Measurements from ENCODE around the gene SKI.

The SKI gene

DNA sequence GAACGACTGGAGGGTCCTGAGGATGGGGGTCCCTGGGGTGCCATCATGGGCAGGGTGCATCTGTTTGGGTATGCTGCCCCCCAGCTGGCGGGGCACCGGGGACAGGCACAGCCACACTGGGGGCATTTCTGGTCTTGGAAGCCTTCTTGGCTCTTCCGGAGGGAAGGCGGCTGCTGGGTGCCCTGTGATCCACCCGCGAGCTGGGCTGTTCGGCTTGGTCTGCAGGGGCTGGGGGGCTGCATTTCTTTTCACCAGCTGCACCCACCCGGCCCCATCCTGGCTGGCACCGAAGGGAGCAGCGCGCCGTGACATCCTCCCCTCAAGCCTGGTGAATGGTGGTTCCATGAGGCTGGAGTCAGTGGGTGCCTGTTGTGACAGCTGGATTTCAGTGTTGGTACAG is 45.7 kb upstream of the SKI start:
- DNase-seq = no peak
- ChIA-PET POLR2A (no interaction called here), CTCF (interaction anchor here (0.7 to 1.5 kb wide), 2 partner anchors 9 to 18 kb away, joined by 3 to 4 read pairs; no protein-coding TSS in a partner anchor)
- Histone ChIP-seq H3K4me3 (ENCODE audit: control insufficient read depth in 1 of 7, extremely low read depth in 1 of 7, insufficient read depth in 4 of 7, low read depth in 2 of 7, low read length in 6 of 7) (no peak overlapping the region), H3K4me1 (ENCODE audit: control extremely low read depth in 1 of 4, control insufficient read depth in 4 of 4, insufficient read depth in 4 of 4, low read length in 3 of 4) (peaks cover 0 to 5% (median 0%) of the 10 kb centered on the region in 4 experiments), H3K36me3 (ENCODE audit: control insufficient read depth in 4 of 4, insufficient read depth in 4 of 4, low read length in 3 of 4) (peaks cover 0 to 48% (median 9%) of the 10 kb centered on the region in 4 experiments), H3K27me3 (replicated peaks in 2 of 5; ENCODE audit: control insufficient read depth in 4 of 5, insufficient read depth in 5 of 5, low read length in 4 of 5) (no peaks in the 10 kb centered on the region), H3K9me3 (ENCODE audit: control extremely low read depth in 1 of 5, control insufficient read depth in 4 of 5, insufficient read depth in 2 of 5, low read depth in 1 of 5, low read length in 4 of 5) (no peaks in the 10 kb centered on the region), H3K27ac (ENCODE audit: insufficient read depth in 1 of 2, low read depth in 1 of 2, low read length in 2 of 2, poor library complexity in 1 of 2, severe bottlenecking in 2 of 2) (no peak overlapping the region)
- WGBS (ENCODE audit: insufficient coverage) = over 99% methylated on average over 12 of the region's 13 CpGs

GRCh38 chr1:2183937-2184334 is 44.2 kb upstream of the SKI start:
- POLR2A ChIA-PET = no interaction called here
- Histone ChIP-seq H3K4me1 (ENCODE audit: control extremely low read depth in 1 of 4, control insufficient read depth in 4 of 4, insufficient read depth in 4 of 4, low read length in 3 of 4) (peaks cover 0 to 5% (median under 1%) of the 10 kb centered on the region in 4 experiments), H3K4me3 (ENCODE audit: control insufficient read depth in 1 of 7, extremely low read depth in 1 of 7, insufficient read depth in 4 of 7, low read depth in 2 of 7, low read length in 6 of 7) (no peak overlapping the region), H3K27me3 (replicated peaks in 2 of 5; ENCODE audit: control insufficient read depth in 4 of 5, insufficient read depth in 5 of 5, low read length in 4 of 5) (no peaks in the 10 kb centered on the region), H3K36me3 (ENCODE audit: control insufficient read depth in 4 of 4, insufficient read depth in 4 of 4, low read length in 3 of 4) (peaks cover 0 to 41% (median 9%) of the 10 kb centered on the region in 4 experiments), H3K9me3 (ENCODE audit: control extremely low read depth in 1 of 5, control insufficient read depth in 4 of 5, insufficient read depth in 2 of 5, low read depth in 1 of 5, low read length in 4 of 5) (no peaks in the 10 kb centered on the region), H3K27ac (ENCODE audit: insufficient read depth in 1 of 2, low read depth in 1 of 2, low read length in 2 of 2, poor library complexity in 1 of 2, severe bottlenecking in 2 of 2) (no peak overlapping the region)
- CTCF ChIA-PET = interaction anchor here (2.8 kb wide), 1 partner anchor 9 kb away, joined by 10 read pairs; no protein-coding TSS in a partner anchor
- DNase-seq = no peak
- 97% methylated on average over 15 of the region's 15 CpGs for WGBS (ENCODE audit: insufficient coverage)

- no peak for DNase-seq
- H3K36me3 ChIP-seq (ENCODE audit: control insufficient read depth in 4 of 4, insufficient read depth in 4 of 4, low read length in 3 of 4) = peaks cover 0 to 40% (median 7%) of the 10 kb centered on the region in 4 experiments
- H3K27me3 ChIP-seq (replicated peaks in 2 of 5; ENCODE audit: control insufficient read depth in 4 of 5, insufficient read depth in 5 of 5, low read length in 4 of 5) = no peaks in the 10 kb centered on the region
- H3K4me3 ChIP-seq (ENCODE audit: control insufficient read depth in 1 of 7, extremely low read depth in 1 of 7, insufficient read depth in 4 of 7, low read depth in 2 of 7, low read length in 6 of 7) = no peak overlapping the region
- peaks cover 0 to 10% (median 3%) of the 10 kb centered on the region in 4 experiments for H3K4me1 ChIP-seq (ENCODE audit: control extremely low read depth in 1 of 4, control insufficient read depth in 4 of 4, insufficient read depth in 4 of 4, low read length in 3 of 4)
- H3K27ac ChIP-seq (ENCODE audit: insufficient read depth in 1 of 2, low read depth in 1 of 2, low read length in 2 of 2, poor library complexity in 1 of 2, severe bottlenecking in 2 of 2) = no peak overlapping the region
- ChIA-PET CTCF (interaction anchor here (1.6 to 2.8 kb wide), 2 partner anchors 10 to 197 kb away, joined by 4 to 10 read pairs; no protein-coding TSS in a partner anchor), POLR2A (no interaction called here)
- no peaks in the 10 kb centered on the region for H3K9me3 ChIP-seq (ENCODE audit: control extremely low read depth in 1 of 5, control insufficient read depth in 4 of 5, insufficient read depth in 2 of 5, low read depth in 1 of 5, low read length in 4 of 5)
- WGBS (ENCODE audit: insufficient coverage) = 95% methylated on average over 18 of the region's 18 CpGs
Observed at GRCh38 chr1:2184531-2184930, 43.6 kb upstream of the SKI start.

GRCh38 chr1:2184934-2185333 is 43.2 kb upstream of the SKI start:
- peaks cover 0 to 40% (median 7%) of the 10 kb centered on the region in 4 experiments for H3K36me3 ChIP-seq (ENCODE audit: control insufficient read depth in 4 of 4, insufficient read depth in 4 of 4, low read length in 3 of 4)
- no peak for DNase-seq
- CTCF ChIA-PET = interaction anchor here (1.6 to 2.8 kb wide), 2 partner anchors 10 to 197 kb away, joined by 4 to 10 read pairs; no protein-coding TSS in a partner anchor
- no peaks in the 10 kb centered on the region for H3K27me3 ChIP-seq (replicated peaks in 2 of 5; ENCODE audit: control insufficient read depth in 4 of 5, insufficient read depth in 5 of 5, low read length in 4 of 5)
- H3K4me3 ChIP-seq (ENCODE audit: control insufficient read depth in 1 of 7, extremely low read depth in 1 of 7, insufficient read depth in 4 of 7, low read depth in 2 of 7, low read length in 6 of 7) = no peak overlapping the region
- no peaks in the 10 kb centered on the region for H3K9me3 ChIP-seq (ENCODE audit: control extremely low read depth in 1 of 5, control insufficient read depth in 4 of 5, insufficient read depth in 2 of 5, low read depth in 1 of 5, low read length in 4 of 5)
- no peak overlapping the region for H3K27ac ChIP-seq (ENCODE audit: insufficient read depth in 1 of 2, low read depth in 1 of 2, low read length in 2 of 2, poor library complexity in 1 of 2, severe bottlenecking in 2 of 2)
- peaks cover 0 to 13% (median 7%) of the 10 kb centered on the region in 4 experiments for H3K4me1 ChIP-seq (ENCODE audit: control extremely low read depth in 1 of 4, control insufficient read depth in 4 of 4, insufficient read depth in 4 of 4, low read length in 3 of 4)
- 97% methylated on average over 30 of the region's 33 CpGs for WGBS (ENCODE audit: insufficient coverage)
- POLR2A ChIA-PET = no interaction called here

- Histone ChIP-seq H3K36me3 (ENCODE audit: control insufficient read depth in 4 of 4, insufficient read depth in 4 of 4, low read length in 3 of 4) (peaks cover 0 to 32% (median 5%) of the 10 kb centered on the region in 4 experiments), H3K4me1 (ENCODE audit: control extremely low read depth in 1 of 4, control insufficient read depth in 4 of 4, insufficient read depth in 4 of 4, low read length in 3 of 4) (peaks cover 0 to 14% (median 10%) of the 10 kb centered on the region in 4 experiments), H3K27me3 (replicated peaks in 2 of 5; ENCODE audit: control insufficient read depth in 4 of 5, insufficient read depth in 5 of 5, low read length in 4 of 5) (no peaks in the 10 kb centered on the region), H3K27ac (ENCODE audit: insufficient read depth in 1 of 2, low read depth in 1 of 2, low read length in 2 of 2, poor library complexity in 1 of 2, severe bottlenecking in 2 of 2) (no peak overlapping the region), H3K9me3 (ENCODE audit: control extremely low read depth in 1 of 5, control insufficient read depth in 4 of 5, insufficient read depth in 2 of 5, low read depth in 1 of 5, low read length in 4 of 5) (no peaks in the 10 kb centered on the region), H3K4me3 (ENCODE audit: control insufficient read depth in 1 of 7, extremely low read depth in 1 of 7, insufficient read depth in 4 of 7, low read depth in 2 of 7, low read length in 6 of 7) (no peak overlapping the region)
- no peak for DNase-seq
- ChIA-PET POLR2A (no interaction called here), CTCF (interaction anchor here (1.6 to 2.8 kb wide), 2 partner anchors 11 to 196 kb away, joined by 4 to 10 read pairs; no protein-coding TSS in a partner anchor)
- WGBS (ENCODE audit: insufficient coverage) = 96% methylated on average over 34 of the region's 38 CpGs
Observed at GRCh38 chr1:2185880-2186855, 42.0 kb upstream of the SKI start.

- 100% methylated on average over 9 of the region's 9 CpGs for whole genome bisulfite sequencing (ENCODE audit: insufficient coverage)
- ChIA-PET POLR2A (no interaction called here), CTCF (interaction anchor here (1.1 kb wide), 1 partner anchor 13 kb away, joined by 3 read pairs; no protein-coding TSS in a partner anchor)
- no peak for DNase-seq
- Histone ChIP-seq H3K4me3 (ENCODE audit: control insufficient read depth in 1 of 7, extremely low read depth in 1 of 7, insufficient read depth in 4 of 7, low read depth in 2 of 7, low read length in 6 of 7) (no peak overlapping the region), H3K27me3 (replicated peaks in 2 of 5; ENCODE audit: control insufficient read depth in 4 of 5, insufficient read depth in 5 of 5, low read length in 4 of 5) (no peaks in the 10 kb centered on the region), H3K27ac (ENCODE audit: insufficient read depth in 1 of 2, low read depth in 1 of 2, low read length in 2 of 2, poor library complexity in 1 of 2, severe bottlenecking in 2 of 2) (no peak overlapping the region), H3K36me3 (ENCODE audit: control insufficient read depth in 4 of 4, insufficient read depth in 4 of 4, low read length in 3 of 4) (peaks cover 0 to 31% (median 5%) of the 10 kb centered on the region in 4 experiments), H3K9me3 (ENCODE audit: control extremely low read depth in 1 of 5, control insufficient read depth in 4 of 5, insufficient read depth in 2 of 5, low read depth in 1 of 5, low read length in 4 of 5) (no peaks in the 10 kb centered on the region), H3K4me1 (ENCODE audit: control extremely low read depth in 1 of 4, control insufficient read depth in 4 of 4, insufficient read depth in 4 of 4, low read length in 3 of 4) (peaks cover 0 to 14% (median 10%) of the 10 kb centered on the region in 4 experiments)
Observed at GRCh38 chr1:2186901-2187300, 41.2 kb upstream of the SKI start.

- H3K36me3 ChIP-seq (ENCODE audit: control insufficient read depth in 4 of 4, insufficient read depth in 4 of 4, low read length in 3 of 4) = peaks cover 0 to 32% (median 4%) of the 10 kb centered on the region in 4 experiments
- ChIA-PET POLR2A (no interaction called here), CTCF (interaction anchor here (1.0 to 1.1 kb wide), 2 partner anchors 13 to 128 kb away, joined by 3 read pairs; no protein-coding TSS in a partner anchor)
- WGBS (ENCODE audit: insufficient coverage) = 96% methylated on average over 13 of the region's 13 CpGs
- no peaks in the 10 kb centered on the region for H3K27me3 ChIP-seq (replicated peaks in 2 of 5; ENCODE audit: control insufficient read depth in 4 of 5, insufficient read depth in 5 of 5, low read length in 4 of 5)
- H3K27ac ChIP-seq (ENCODE audit: insufficient read depth in 1 of 2, low read depth in 1 of 2, low read length in 2 of 2, poor library complexity in 1 of 2, severe bottlenecking in 2 of 2) = no peak overlapping the region
- peaks cover 0 to 14% (median 10%) of the 10 kb centered on the region in 4 experiments for H3K4me1 ChIP-seq (ENCODE audit: control extremely low read depth in 1 of 4, control insufficient read depth in 4 of 4, insufficient read depth in 4 of 4, low read length in 3 of 4)
- no peak overlapping the region for H3K4me3 ChIP-seq (ENCODE audit: control insufficient read depth in 1 of 7, extremely low read depth in 1 of 7, insufficient read depth in 4 of 7, low read depth in 2 of 7, low read length in 6 of 7)
- no peak for DNase-seq
- no peaks in the 10 kb centered on the region for H3K9me3 ChIP-seq (ENCODE audit: control extremely low read depth in 1 of 5, control insufficient read depth in 4 of 5, insufficient read depth in 2 of 5, low read depth in 1 of 5, low read length in 4 of 5)
Observed at GRCh38 chr1:2187619-2188018, 40.5 kb upstream of the SKI start.
